ENCODE measurements around the gene FIBCD1.

DNA sequence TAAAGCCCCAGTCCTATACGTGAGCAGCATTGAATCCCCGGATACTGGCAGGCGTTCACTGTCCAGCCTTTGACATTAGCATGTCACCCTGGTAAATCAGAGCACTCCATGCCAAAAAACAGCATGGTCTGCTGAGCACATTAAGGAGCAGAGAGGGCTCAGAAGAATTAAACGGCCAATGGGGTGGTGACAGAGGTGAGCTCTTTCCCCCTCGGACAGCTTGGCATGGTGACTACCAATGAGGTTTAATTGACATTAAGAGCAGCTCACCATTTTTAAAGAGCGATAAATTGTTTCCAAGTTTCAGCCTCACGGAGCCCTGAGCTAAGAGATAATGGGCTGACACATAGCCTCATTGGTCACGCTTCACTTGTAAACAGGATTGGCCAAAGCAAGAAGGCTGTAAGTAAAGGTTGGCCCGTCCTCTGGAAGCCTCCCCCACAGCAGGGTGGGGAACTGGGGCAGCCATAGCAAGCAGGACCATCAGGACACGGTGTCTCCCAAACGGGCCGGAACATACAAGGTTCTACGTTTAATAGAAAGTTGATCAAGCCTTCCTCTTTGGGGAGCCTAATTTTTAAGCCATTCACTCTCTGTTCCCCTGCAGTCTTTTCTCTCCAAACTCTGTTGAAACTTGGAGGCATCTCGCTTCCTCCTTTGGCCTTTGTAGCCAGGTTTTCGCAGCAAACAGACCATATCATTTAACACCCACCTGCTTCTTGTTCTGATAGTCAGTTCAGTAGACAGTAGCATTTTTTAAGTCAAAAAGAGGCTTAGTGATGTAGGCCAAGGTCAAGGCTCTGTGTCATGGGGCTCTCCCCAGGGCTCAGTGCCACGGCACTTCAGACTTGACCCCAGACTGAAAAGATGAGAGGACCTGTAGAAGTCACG is 68.3 kb downstream of the FIBCD1 start:
- TF ChIP-seq BHLHE40 (IDR thresholded peaks at IDR 0.05; ENCODE audit: borderline replicate concordance), result no peak
- TF ChIP-seq SP1 (IDR thresholded peaks at IDR 0.05), result no peak
- no peak for TF ChIP-seq FOXM1 (IDR thresholded peaks at IDR 0.05; ENCODE audit: borderline replicate concordance)
- TF ChIP-seq ARNT (IDR thresholded peaks at IDR 0.05), result no peak
- TF ChIP-seq TARDBP (IDR thresholded peaks at IDR 0.05), result no peak
- TF ChIP-seq CTBP1 (IDR thresholded peaks at IDR 0.05; ENCODE audit: borderline replicate concordance), result no peak
- no peak for TF ChIP-seq NFRKB (IDR thresholded peaks at IDR 0.05)
- TF ChIP-seq ELF4 (IDR thresholded peaks at IDR 0.05), result no peak
- no peak for TF ChIP-seq HDGF (IDR thresholded peaks at IDR 0.05; ENCODE audit: borderline replicate concordance)
- no peak for TF ChIP-seq ZNF384 (IDR thresholded peaks at IDR 0.05)
- TF ChIP-seq, protein P1, sequence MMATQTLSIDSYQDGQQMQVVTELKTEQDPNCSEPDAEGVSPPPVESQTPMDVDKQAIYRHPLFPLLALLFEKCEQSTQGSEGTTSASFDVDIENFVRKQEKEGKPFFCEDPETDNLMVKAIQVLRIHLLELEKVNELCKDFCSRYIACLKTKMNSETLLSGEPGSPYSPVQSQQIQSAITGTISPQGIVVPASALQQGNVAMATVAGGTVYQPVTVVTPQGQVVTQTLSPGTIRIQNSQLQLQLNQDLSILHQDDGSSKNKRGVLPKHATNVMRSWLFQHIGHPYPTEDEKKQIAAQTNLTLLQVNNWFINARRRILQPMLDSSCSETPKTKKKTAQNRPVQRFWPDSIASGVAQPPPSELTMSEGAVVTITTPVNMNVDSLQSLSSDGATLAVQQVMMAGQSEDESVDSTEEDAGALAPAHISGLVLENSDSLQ (IDR thresholded peaks at IDR 0.05), result no peak
- TF ChIP-seq L3MBTL2 (conservative IDR thresholded peaks at IDR 0.05), result no peak
- no peak for TF ChIP-seq FOXK2 (IDR thresholded peaks at IDR 0.05)
